ENCODE results near the gene WWTR1.

Gene WWTR1

GRCh38 chr3:149625795-149626194 lies 32.0 kb downstream of the WWTR1 start:
- in situ Hi-C loops (cut with MboI; ENCODE audit: low sequenced_read_pairs) = no loop called here

GRCh38 chr3:149623824-149624223 lies 34.0 kb downstream of the WWTR1 start:
- in situ Hi-C loops (cut with MboI; ENCODE audit: low sequenced_read_pairs) = no loop called here

GRCh38 chr3:149621218-149622005 lies 36.4 kb downstream of the WWTR1 start:
- in situ Hi-C loops (cut with MboI; ENCODE audit: low sequenced_read_pairs) = no loop called here

- in situ Hi-C loops (cut with MboI; ENCODE audit: low sequenced_read_pairs) = no loop called here
These were observed 37.4 kb downstream of the WWTR1 start for GRCh38 chr3:149620291-149621020.

- in situ Hi-C loops (cut with MboI; ENCODE audit: low sequenced_read_pairs) = no loop called here
These were observed 38.7 kb downstream of the WWTR1 start for GRCh38 chr3:149619136-149619535.

- in situ Hi-C loops (cut with MboI; ENCODE audit: low sequenced_read_pairs) = no loop called here
These were observed 39.4 kb downstream of the WWTR1 start for GRCh38 chr3:149618151-149619123.

- in situ Hi-C loops (cut with MboI; ENCODE audit: low sequenced_read_pairs) = no loop called here
These were observed 42.0 kb downstream of the WWTR1 start for GRCh38 chr3:149615731-149616221.

GRCh38 chr3:149613988-149614387 lies 43.8 kb downstream of the WWTR1 start:
- in situ Hi-C loops (cut with MboI; ENCODE audit: low sequenced_read_pairs) = no loop called here

- in situ Hi-C loops (cut with MboI; ENCODE audit: low sequenced_read_pairs) = no loop called here
These were observed 45.4 kb downstream of the WWTR1 start for GRCh38 chr3:149612456-149612855.

- in situ Hi-C loops (cut with MboI; ENCODE audit: low sequenced_read_pairs) = no loop called here
These were observed 46.7 kb downstream of the WWTR1 start for GRCh38 chr3:149611149-149611548.

GRCh38 chr3:149610351-149611105 lies 47.3 kb downstream of the WWTR1 start:
- in situ Hi-C loops (cut with MboI; ENCODE audit: low sequenced_read_pairs) = no loop called here

- in situ Hi-C loops (cut with MboI; ENCODE audit: low sequenced_read_pairs) = no loop called here
These were observed 48.2 kb downstream of the WWTR1 start for GRCh38 chr3:149609595-149609994.

GRCh38 chr3:149608987-149609386 lies 48.8 kb downstream of the WWTR1 start:
- in situ Hi-C loops (cut with MboI; ENCODE audit: low sequenced_read_pairs) = no loop called here

- in situ Hi-C loops (cut with MboI; ENCODE audit: low sequenced_read_pairs) = no loop called here
These were observed 51.9 kb downstream of the WWTR1 start for GRCh38 chr3:149605902-149606301.

GRCh38 chr3:149604125-149604875 lies 53.5 kb downstream of the WWTR1 start:
- in situ Hi-C loops (cut with MboI; ENCODE audit: low sequenced_read_pairs) = no loop called here

GRCh38 chr3:149603126-149604074 lies 54.4 kb downstream of the WWTR1 start:
- in situ Hi-C loops (cut with MboI; ENCODE audit: low sequenced_read_pairs) = no loop called here

- in situ Hi-C loops (cut with MboI; ENCODE audit: low sequenced_read_pairs) = no loop called here
These were observed 57.2 kb downstream of the WWTR1 start for GRCh38 chr3:149600634-149601033.

- in situ Hi-C loops (cut with MboI; ENCODE audit: low sequenced_read_pairs) = no loop called here
These were observed 58.6 kb downstream of the WWTR1 start for GRCh38 chr3:149599236-149599635.

All from HL-60/S4 treated with phorbol 12-myristate 13-acetate at 8.2 ng/mL for 4 days and 3 days (cell line).